Measurements from ENCODE around the gene CRB2.

The CRB2 gene

GRCh38 chr9:123375469-123376132 is 19.6 kb downstream of the CRB2 start:
- H3K27ac ChIP-seq, result no peak overlapping the region
- DNase-seq (ENCODE audit: low spot score), result no peak
- H3K4me3 ChIP-seq, result no peak overlapping the region
- TF ChIP-seq CTCF (IDR thresholded peaks at IDR 0.05), result no peak

- H3K4me3 ChIP-seq, result no peak overlapping the region
- H3K27ac ChIP-seq, result no peak overlapping the region
- TF ChIP-seq CTCF (IDR thresholded peaks at IDR 0.05), result no peak
- no peak for DNase-seq (ENCODE audit: low spot score)
Observed at GRCh38 chr9:123376218-123377071, 20.4 kb downstream of the CRB2 start.

GRCh38 chr9:123377211-123377971 is 21.4 kb downstream of the CRB2 start:
- no peak overlapping the region for H3K27ac ChIP-seq
- H3K4me3 ChIP-seq, result no peak overlapping the region
- no peak for DNase-seq (ENCODE audit: low spot score)
- TF ChIP-seq CTCF (IDR thresholded peaks at IDR 0.05), result no peak

- no peak overlapping the region for H3K27ac ChIP-seq
- no peak overlapping the region for H3K4me3 ChIP-seq
- DNase-seq (ENCODE audit: low spot score), result no peak
- no peak for TF ChIP-seq CTCF (IDR thresholded peaks at IDR 0.05)
Observed at GRCh38 chr9:123378025-123378424, 22.0 kb downstream of the CRB2 start.

- no peak overlapping the region for H3K27ac ChIP-seq
- DNase-seq (ENCODE audit: low spot score), result no peak
- no peak overlapping the region for H3K4me3 ChIP-seq
- TF ChIP-seq CTCF (IDR thresholded peaks at IDR 0.05), result no peak
Observed at GRCh38 chr9:123378956-123379660, 23.1 kb downstream of the CRB2 start.

GRCh38 chr9:123380852-123381705 is 25.1 kb downstream of the CRB2 start:
- Histone ChIP-seq H3K27ac (no peak overlapping the region), H3K4me3 (no peak overlapping the region)
- no peak for DNase-seq (ENCODE audit: low spot score)
- no peak for TF ChIP-seq CTCF (IDR thresholded peaks at IDR 0.05)

All from coronary artery (tissue), 2 donors.